ENCODE results near the gene MTPN. TPM values are rescaled to one million over a fixed set of nuclear protein-coding genes. Genes with fewer than 3 reads are reported as not detected.

The MTPN gene
- total RNA-seq, 1 donor from 2014 or later = 90.6 TPM

GRCh38 chr7:135977742-135978066 lies 545 bp upstream of the MTPN start:
- FAIRE-seq = no peak

GRCh38 chr7:135976312-135977006 lies 700 bp downstream of the MTPN start:
- peak; percentile 40 for DNase-seq (ENCODE audit: low read depth)
- Histone ChIP-seq H3K27me3 (ENCODE audit: control insufficient read depth, insufficient read depth, low read length) (no peaks in the 10 kb centered on the region), H3K4me3 (ENCODE audit: low read depth, low read length) (peak overlapping the region; percentile 95), H3K36me3 (ENCODE audit: control insufficient read depth, insufficient read depth, low read length) (peaks cover 2% of the 10 kb centered on the region)
- no peak for FAIRE-seq
- TF ChIP-seq, protein P1, sequence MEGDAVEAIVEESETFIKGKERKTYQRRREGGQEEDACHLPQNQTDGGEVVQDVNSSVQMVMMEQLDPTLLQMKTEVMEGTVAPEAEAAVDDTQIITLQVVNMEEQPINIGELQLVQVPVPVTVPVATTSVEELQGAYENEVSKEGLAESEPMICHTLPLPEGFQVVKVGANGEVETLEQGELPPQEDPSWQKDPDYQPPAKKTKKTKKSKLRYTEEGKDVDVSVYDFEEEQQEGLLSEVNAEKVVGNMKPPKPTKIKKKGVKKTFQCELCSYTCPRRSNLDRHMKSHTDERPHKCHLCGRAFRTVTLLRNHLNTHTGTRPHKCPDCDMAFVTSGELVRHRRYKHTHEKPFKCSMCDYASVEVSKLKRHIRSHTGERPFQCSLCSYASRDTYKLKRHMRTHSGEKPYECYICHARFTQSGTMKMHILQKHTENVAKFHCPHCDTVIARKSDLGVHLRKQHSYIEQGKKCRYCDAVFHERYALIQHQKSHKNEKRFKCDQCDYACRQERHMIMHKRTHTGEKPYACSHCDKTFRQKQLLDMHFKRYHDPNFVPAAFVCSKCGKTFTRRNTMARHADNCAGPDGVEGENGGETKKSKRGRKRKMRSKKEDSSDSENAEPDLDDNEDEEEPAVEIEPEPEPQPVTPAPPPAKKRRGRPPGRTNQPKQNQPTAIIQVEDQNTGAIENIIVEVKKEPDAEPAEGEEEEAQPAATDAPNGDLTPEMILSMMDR (IDR thresholded peaks at IDR 0.05; ENCODE audit: insufficient read depth, low read length, severe bottlenecking) = no peak

More at GRCh38 chr7:135977742-135978066, 545 bp upstream of the MTPN start:
- H3K36me3 ChIP-seq (ENCODE audit: control insufficient read depth, insufficient read depth, low read length) = peaks cover 2% of the 10 kb centered on the region
- no peak for DNase-seq (ENCODE audit: low read depth)
- peak overlapping the region; percentile 95 for H3K4me3 ChIP-seq (ENCODE audit: low read depth, low read length)
- H3K27me3 ChIP-seq (ENCODE audit: control insufficient read depth, insufficient read depth, low read length) = no peaks in the 10 kb centered on the region
- TF ChIP-seq, protein P1 (IDR thresholded peaks at IDR 0.05; ENCODE audit: insufficient read depth, low read length, severe bottlenecking) = no peak

DNA sequence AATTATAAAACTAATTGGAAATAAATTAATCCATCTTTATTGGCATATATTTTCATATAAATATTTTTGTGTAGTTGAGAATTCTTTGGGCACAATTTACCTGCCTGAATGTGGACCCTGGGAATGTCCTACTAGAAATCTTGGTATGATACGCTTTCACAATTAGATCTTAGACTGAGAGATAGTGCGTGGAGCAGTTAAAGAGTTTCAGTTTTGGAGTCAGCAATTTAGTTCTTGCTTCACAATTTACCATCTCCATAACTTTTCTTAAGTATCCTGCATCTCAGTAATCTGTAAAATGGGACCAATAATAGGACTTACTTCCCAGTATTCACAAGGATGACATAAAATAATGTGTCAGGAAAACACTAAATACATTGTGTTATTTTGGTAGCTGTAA lies 2.0 kb downstream of the MTPN start:
- H3K27me3 ChIP-seq (ENCODE audit: control insufficient read depth, insufficient read depth, low read length) = no peaks in the 10 kb centered on the region
- H3K36me3 ChIP-seq (ENCODE audit: control insufficient read depth, insufficient read depth, low read length) = peaks cover 2% of the 10 kb centered on the region
- TF ChIP-seq, protein P1 (IDR thresholded peaks at IDR 0.05; ENCODE audit: insufficient read depth, low read length, severe bottlenecking) = no peak
- FAIRE-seq = no peak
- DNase-seq (ENCODE audit: low read depth) = no peak
- H3K4me3 ChIP-seq (ENCODE audit: low read depth, low read length) = no peak overlapping the region

GRCh38 chr7:135974667-135975066 lies 2.5 kb downstream of the MTPN start:
- H3K4me3 ChIP-seq (ENCODE audit: low read depth, low read length) = no peak overlapping the region
- no peaks in the 10 kb centered on the region for H3K27me3 ChIP-seq (ENCODE audit: control insufficient read depth, insufficient read depth, low read length)
- no peak for FAIRE-seq

DNA sequence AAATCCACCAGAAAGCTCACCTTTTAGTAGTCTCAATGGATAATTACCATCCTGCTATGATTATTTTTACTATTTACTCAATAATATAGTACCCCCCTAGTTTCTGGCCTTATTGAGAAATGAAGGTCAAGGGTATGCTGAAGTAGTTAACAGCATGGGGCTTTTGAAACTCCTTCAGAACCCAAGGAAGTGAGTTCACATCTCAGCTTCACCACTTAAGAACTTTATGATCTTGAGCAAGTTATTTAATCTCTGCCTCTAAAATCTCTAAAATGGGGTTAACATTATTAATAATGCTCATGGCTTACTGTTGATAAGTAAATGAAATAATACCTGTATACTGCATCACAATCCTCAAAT lies 5.8 kb downstream of the MTPN start:
- Histone ChIP-seq H3K27me3 (ENCODE audit: control insufficient read depth, insufficient read depth, low read length) (no peaks in the 10 kb centered on the region), H3K4me3 (ENCODE audit: low read depth, low read length) (no peak overlapping the region), H3K36me3 (ENCODE audit: control insufficient read depth, insufficient read depth, low read length) (peaks cover 2% of the 10 kb centered on the region)
- TF ChIP-seq, protein P1 (IDR thresholded peaks at IDR 0.05; ENCODE audit: insufficient read depth, low read length, severe bottlenecking) = no peak
- no peak for DNase-seq (ENCODE audit: low read depth)
- FAIRE-seq = no peak

More at GRCh38 chr7:135974667-135975066, 2.5 kb downstream of the MTPN start:
- TF ChIP-seq, protein P1 (IDR thresholded peaks at IDR 0.05; ENCODE audit: insufficient read depth, low read length, severe bottlenecking) = no peak
- H3K36me3 ChIP-seq (ENCODE audit: control insufficient read depth, insufficient read depth, low read length) = peaks cover 2% of the 10 kb centered on the region
- no peak for DNase-seq (ENCODE audit: low read depth)
